Subcutaneous abdominal adipose tissue (tissue), 5 donors: ENCODE data around the gene AJM1.
"Not testable (repeated sequence)": the region's sequence is repeated elsewhere in the genome, so short reads cannot be mapped to it uniquely, and the experiment has no call there.

Source experiments
- H3K27ac ChIP-seq: one replicate; pipeline ENCODE4 v1.7.0; 2013; ENCODE audit warnings: low read depth, mild to moderate bottlenecking, inconsistent platforms, low read length, moderate library complexity
- H3K27me3 ChIP-seq, 5 donors: one replicate each; pipeline ENCODE4 v1.7.0; 2013; ENCODE audit warnings: low read length in 5 of 5, inconsistent platforms in 1 of 5; ENCODE audit not compliant: control insufficient read depth in 5 of 5, insufficient read depth in 4 of 5
- H3K36me3 ChIP-seq, 5 donors: one replicate each; pipeline ENCODE4 v1.7.0; 2013; ENCODE audit warnings: low read length in 5 of 5; ENCODE audit not compliant: control insufficient read depth in 5 of 5, insufficient read depth in 5 of 5
- H3K4me1 ChIP-seq, 5 donors: one replicate each; pipeline ENCODE4 v1.7.0; 2013; ENCODE audit warnings: low read length in 5 of 5, mild to moderate bottlenecking in 3 of 5, moderate library complexity in 1 of 5; ENCODE audit not compliant: control insufficient read depth in 5 of 5, insufficient read depth in 5 of 5
- H3K4me3 ChIP-seq, 5 donors: one replicate each; pipeline ENCODE4 v1.7.0; 2013; ENCODE audit warnings: low read length in 5 of 5, low read depth in 1 of 5
- H3K9ac ChIP-seq, 5 donors: one replicate each; pipeline ENCODE4 v1.7.0; 2013; ENCODE audit warnings: low read length in 5 of 5, mild to moderate bottlenecking in 4 of 5, moderate library complexity in 3 of 5
- H3K9me3 ChIP-seq, 5 donors: one replicate each; pipeline ENCODE4 v1.7.0; 2013; ENCODE audit warnings: low read length in 5 of 5; ENCODE audit not compliant: control insufficient read depth in 5 of 5
- donor health status: healthy.
- donor health status: healthy.
- donor health status: healthy.
- donor health status: healthy.
- donor health status: healthy.

The AJM1 gene

GRCh38 chr9:136860933-136861873 is 18.9 kb downstream of the AJM1 start:
- peaks cover 2 to 40% (median 27%) of the 10 kb centered on the region in 5 donors for H3K4me1 ChIP-seq
- H3K27me3 ChIP-seq: no peaks in the 10 kb centered on the region
- no peaks in the 10 kb centered on the region for H3K9me3 ChIP-seq
- no peak overlapping the region for H3K9ac ChIP-seq
- peaks cover 0 to 45% (median 34%) of the 10 kb centered on the region in 5 donors for H3K36me3 ChIP-seq
- no peak overlapping the region for H3K27ac ChIP-seq
- no peak overlapping the region for H3K4me3 ChIP-seq

GRCh38 chr9:136861874-136862457 is 19.7 kb downstream of the AJM1 start:
- H3K9ac ChIP-seq: no peak overlapping the region
- H3K4me1 ChIP-seq: peaks cover 2 to 41% (median 31%) of the 10 kb centered on the region in 5 donors

GRCh38 chr9:136862849-136863622 is 20.8 kb downstream of the AJM1 start:
- Histone ChIP-seq H3K4me1 (peaks cover 2 to 41% (median 33%) of the 10 kb centered on the region in 5 donors), H3K4me3 (no peak overlapping the region), H3K9me3 (no peaks in the 10 kb centered on the region), H3K27ac (no peak overlapping the region), H3K27me3 (no peaks in the 10 kb centered on the region), H3K9ac (no peak overlapping the region), H3K36me3 (peaks cover 0 to 45% (median 34%) of the 10 kb centered on the region in 5 donors)

More at GRCh38 chr9:136861874-136862457, 19.7 kb downstream of the AJM1 start:
- H3K27ac ChIP-seq: no peak overlapping the region
- no peaks in the 10 kb centered on the region for H3K9me3 ChIP-seq
- H3K36me3 ChIP-seq: peaks cover 0 to 45% (median 34%) of the 10 kb centered on the region in 5 donors
- H3K27me3 ChIP-seq: no peaks in the 10 kb centered on the region
- no peak overlapping the region for H3K4me3 ChIP-seq

GRCh38 chr9:136863623-136864273 is 21.5 kb downstream of the AJM1 start:
- peaks cover 0 to 3% (median 0%) of the 10 kb centered on the region in 5 donors for H3K9me3 ChIP-seq
- no peak overlapping the region for H3K4me3 ChIP-seq
- no peaks in the 10 kb centered on the region for H3K27me3 ChIP-seq
- H3K9ac ChIP-seq: no peak overlapping the region
- peaks cover 0 to 42% (median 34%) of the 10 kb centered on the region in 5 donors for H3K36me3 ChIP-seq
- no peak overlapping the region for H3K27ac ChIP-seq
- peaks cover 2 to 36% (median 32%) of the 10 kb centered on the region in 5 donors for H3K4me1 ChIP-seq

- Histone ChIP-seq H3K9ac (peak overlapping the region; percentile 44 to 88 (median 83)), H3K4me1 (peaks cover 2 to 23% (median 19%) of the 10 kb centered on the region in 5 donors), H3K36me3 (peaks cover 0 to 37% (median 34%) of the 10 kb centered on the region in 5 donors), H3K27me3 (no peaks in the 10 kb centered on the region), H3K9me3 (peaks cover 0 to 3% (median 0%) of the 10 kb centered on the region in 5 donors), H3K4me3 (peak overlapping the region; percentile 65 to 85 (median 81)), H3K27ac (no peak overlapping the region)
These were observed 22.9 kb downstream of the AJM1 start for GRCh38 chr9:136865041-136865767.

- Histone ChIP-seq H3K9me3 (peaks cover 0 to 3% (median 0%) of the 10 kb centered on the region in 5 donors), H3K9ac (peak overlapping the region; percentile 73 to 92 (median 83)), H3K27ac (peak overlapping the region; percentile 77), H3K4me1 (peaks cover 2 to 23% (median 19%) of the 10 kb centered on the region in 5 donors), H3K4me3 (peak overlapping the region; percentile 65 to 85 (median 81)), H3K36me3 (peaks cover 0 to 33% (median 32%) of the 10 kb centered on the region in 5 donors), H3K27me3 (no peaks in the 10 kb centered on the region)
These were observed 23.5 kb downstream of the AJM1 start for GRCh38 chr9:136865768-136866103.

GRCh38 chr9:136866898-136867421 is 24.7 kb downstream of the AJM1 start:
- Histone ChIP-seq H3K4me3 (peak overlapping the region in 4 of 5 donors; percentile 47 to 85 (median 74)), H3K36me3 (peaks cover 0 to 20% (median 20%) of the 10 kb centered on the region in 5 donors), H3K4me1 (peaks cover 2 to 23% (median 19%) of the 10 kb centered on the region in 5 donors), H3K9ac (peak overlapping the region in 2 of 5 donors; percentile 51 to 74)
- not testable (repeated sequence) for H3K27ac ChIP-seq, H3K9me3 ChIP-seq, H3K27me3 ChIP-seq

- Histone ChIP-seq H3K9ac (no peak overlapping the region), H3K27ac (no peak overlapping the region), H3K36me3 (peaks cover 0 to 15% (median 14%) of the 10 kb centered on the region in 5 donors), H3K27me3 (no peaks in the 10 kb centered on the region), H3K4me1 (peaks cover 2 to 23% (median 19%) of the 10 kb centered on the region in 5 donors), H3K4me3 (no peak overlapping the region), H3K9me3 (peaks cover 0 to 3% (median 0%) of the 10 kb centered on the region in 5 donors)
These were observed 25.2 kb downstream of the AJM1 start for GRCh38 chr9:136867480-136867879.
